ENCODE results near the gene ZIC1. TPM values are rescaled to one million over a fixed set of nuclear protein-coding genes. Genes with fewer than 3 reads are reported as not detected.

ZIC1 gene
- total RNA-seq, 1 experiment from 2014 or later = not detected

GRCh38 chr3:147410526-147411237 is 1.5 kb downstream of the ZIC1 start:
- Histone ChIP-seq H2BK15ac (ENCODE audit: low read depth, low read length) (no peak overlapping the region), H2BK5ac (ENCODE audit: insufficient read length, low read length) (no peak overlapping the region), H3K23ac (ENCODE audit: insufficient read length, low read depth, low read length) (no peak overlapping the region), H2AFZ (ENCODE audit: low read length) (no peak overlapping the region), H2AK5ac (ENCODE audit: insufficient read length, low read length) (no peak overlapping the region), H3K23me2 (ENCODE audit: insufficient read length, low read depth, low read length, poor library complexity, severe bottlenecking) (peaks cover 35% of the 10 kb centered on the region), H2BK120ac (ENCODE audit: low read depth, low read length, poor library complexity, severe bottlenecking) (no peak overlapping the region), H4K5ac (ENCODE audit: insufficient read length, low read depth, low read length) (no peak overlapping the region), H4K20me1 (ENCODE audit: control insufficient read depth, insufficient read depth, insufficient read length) (no peaks in the 10 kb centered on the region), H2BK12ac (ENCODE audit: insufficient read length, low read depth, low read length) (no peak overlapping the region), H4K8ac (replicated peaks; ENCODE audit: insufficient read length, low read depth, low read length) (no peak overlapping the region), H3K9ac (ENCODE audit: extremely low read depth, insufficient read length, low read length) (no peak overlapping the region), H3K4me2 (ENCODE audit: insufficient read depth, insufficient read length, low read length) (peak overlapping the region; percentile 84), H3K14ac (ENCODE audit: insufficient read depth, low read length) (no peak overlapping the region), H3K18ac (ENCODE audit: insufficient read length, low read depth, low read length) (no peak overlapping the region), H3K27me3 (ENCODE audit: insufficient read depth, low read length) (peaks cover 86% of the 10 kb centered on the region), H3K4ac (ENCODE audit: low read depth, low read length) (no peak overlapping the region), H3T11ph (ENCODE audit: low read length) (no peak overlapping the region), H3K9me3 (ENCODE audit: control insufficient read depth, low read depth, low read length) (no peaks in the 10 kb centered on the region), H3K79me1 (ENCODE audit: insufficient read depth, low read depth, low read length, poor library complexity, severe bottlenecking) (no peaks in the 10 kb centered on the region), H2BK20ac (ENCODE audit: low read depth, low read length, poor library complexity, severe bottlenecking) (no peak overlapping the region), H4K91ac (ENCODE audit: insufficient read length, low read depth, low read length) (no peak overlapping the region), H3K4me1 (ENCODE audit: insufficient read depth, low read length) (peaks cover 3% of the 10 kb centered on the region; the same call in 1 of the 2 replicates), H3K79me2 (ENCODE audit: insufficient read depth, low read length) (no peaks in the 10 kb centered on the region), H3K56ac (ENCODE audit: insufficient read length, low read depth, low read length) (no peak overlapping the region), H3K27ac (ENCODE audit: insufficient read length, low read depth, low read length) (no peak overlapping the region)
- peak overlapping the region; percentile 27 to 73 for H3K4me3 Mint-ChIP-seq
- DNase-seq = peak; percentile 64
- no peak overlapping the region for H3K27ac Mint-ChIP-seq
- WGBS (ENCODE audit: extremely low coverage, insufficient read length, low lambda C conversion rate) = no CpG with 5 or more reads among the region's 61 CpGs
- no peak for TF ChIP-seq CTCF (conservative IDR thresholded peaks at IDR 0.05)
- H3K9me3 Mint-ChIP-seq = peaks cover 0 to 6% of the 10 kb centered on the region in 2 experiments; a peak in 3 of 5 replicates
- peaks cover 99% of the 10 kb centered on the region for H3K27me3 Mint-ChIP-seq (ENCODE audit: low read depth)
- H3K4me1 Mint-ChIP-seq = peaks cover 16 to 79% of the 10 kb centered on the region in 2 experiments
- no peaks in the 10 kb centered on the region; a peak in 1 of 7 replicates for H3K36me3 Mint-ChIP-seq (ENCODE audit: insufficient read depth in 1 of 3, low read depth in 3 of 3)
